Thoracic aorta (tissue), 2 donors: Measurements from ENCODE around the gene MED12L. TPM values are rescaled to one million over a fixed set of nuclear protein-coding genes. Genes with fewer than 3 reads are reported as not detected.

Experiments
- ATAC-seq: fragments of 150-250 bp; one replicate; pipeline ENCODE4 v1.8.0; 2017; ENCODE audit warnings: low read depth; ENCODE audit not compliant: insufficient number of reproducible peaks, low FRiP score
- DNase-seq: peaks from one replicate; pipeline ENCODE4 v3.0.0-alpha.2; 2020; ENCODE audit warnings: low spot score
- H3K27ac ChIP-seq, 2 donors: fragments of 200-600 bp; sonication (generic); 1 replicate in 1 of 2; 2 replicates in 1 of 2; pipeline ENCODE4 v1.5.1; 2016; ENCODE audit warnings: mild to moderate bottlenecking in 2 of 2, moderate library complexity in 2 of 2
- H3K27me3 ChIP-seq: fragments of 200-600 bp; sonication (generic); replicated peaks from 2 replicates; pipeline ENCODE4 v1.6.0; 2016; ENCODE audit warnings: mild to moderate bottlenecking; ENCODE audit not compliant: insufficient read depth
- H3K36me3 ChIP-seq: fragments of 200-600 bp; sonication (generic); one replicate; pipeline ENCODE4 v1.5.1; 2016
- H3K4me1 ChIP-seq, 2 donors: fragments of 200-600 bp; sonication (generic); 1 replicate in 1 of 2; 2 replicates in 1 of 2; pipeline versions ENCODE4 v1.5.1 to v1.6.0; 2016; ENCODE audit warnings: low read depth in 2 of 2, mild to moderate bottlenecking in 1 of 2; ENCODE audit not compliant: control insufficient read depth in 1 of 2
- H3K4me3 ChIP-seq: fragments of 200-600 bp; sonication (generic); 2 replicates; pipeline ENCODE4 v1.5.1; 2016; ENCODE audit warnings: mild to moderate bottlenecking
- H3K9me3 ChIP-seq: fragments of 200-600 bp; sonication (generic); 2 replicates; pipeline ENCODE4 v1.5.1; 2016
- CTCF ChIP-seq: fragments of 200-600 bp; sonication (generic); IDR thresholded peaks from one replicate; pipeline ENCODE4 v1.5.1; 2019; ENCODE audit warnings: antibody characterized with exemption
- total RNA-seq, 2 donors: library from RNA; depleted of rRNA; stranded (reverse); fragments of >200 nt; gene quantifications; one replicate each; pipeline versions ENCODE4 v1.1.0 to v1.2.3, GENCODE V29; 2016

MED12L gene
- total RNA-seq, 2 donors from 2014 or later = 0.27 to 2.0 TPM

GRCh38 chr3:151402349-151402748 is 316.9 kb downstream of the MED12L start:
- TF ChIP-seq CTCF = no peak
- H3K9me3 ChIP-seq = no peaks in the 10 kb centered on the region
- no peaks in the 10 kb centered on the region for H3K36me3 ChIP-seq
- no peaks in the 10 kb centered on the region for H3K27me3 ChIP-seq
- DNase-seq (no peak), ATAC-seq (no peak)
- no peak overlapping the region for H3K27ac ChIP-seq
- no peak overlapping the region for H3K4me3 ChIP-seq
- no peaks in the 10 kb centered on the region for H3K4me1 ChIP-seq

DNA sequence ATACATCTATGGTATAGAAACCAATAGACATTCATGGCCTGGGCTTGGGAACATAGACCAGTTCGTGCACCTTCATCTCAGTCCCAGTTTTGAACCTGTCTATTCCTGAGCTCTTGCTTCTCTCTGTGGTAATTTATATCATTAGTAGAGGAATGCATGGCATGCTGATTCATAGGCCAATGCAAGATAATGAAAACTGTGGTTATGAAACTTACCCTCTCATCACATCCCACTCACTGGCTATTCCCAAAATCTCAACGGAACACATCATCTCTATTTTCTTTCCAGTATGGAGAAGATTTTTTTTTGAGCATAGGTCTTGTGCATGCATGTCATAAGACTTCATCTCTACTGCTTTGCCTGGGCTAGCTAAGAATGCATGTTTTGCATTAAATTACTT is 317.8 kb downstream of the MED12L start:
- DNase-seq (no peak), ATAC-seq (no peak)
- H3K27me3 ChIP-seq = no peaks in the 10 kb centered on the region
- H3K4me3 ChIP-seq = no peak overlapping the region
- TF ChIP-seq CTCF = no peak
- H3K27ac ChIP-seq = no peak overlapping the region
- no peaks in the 10 kb centered on the region for H3K36me3 ChIP-seq
- H3K4me1 ChIP-seq = no peaks in the 10 kb centered on the region
- no peaks in the 10 kb centered on the region for H3K9me3 ChIP-seq

DNA sequence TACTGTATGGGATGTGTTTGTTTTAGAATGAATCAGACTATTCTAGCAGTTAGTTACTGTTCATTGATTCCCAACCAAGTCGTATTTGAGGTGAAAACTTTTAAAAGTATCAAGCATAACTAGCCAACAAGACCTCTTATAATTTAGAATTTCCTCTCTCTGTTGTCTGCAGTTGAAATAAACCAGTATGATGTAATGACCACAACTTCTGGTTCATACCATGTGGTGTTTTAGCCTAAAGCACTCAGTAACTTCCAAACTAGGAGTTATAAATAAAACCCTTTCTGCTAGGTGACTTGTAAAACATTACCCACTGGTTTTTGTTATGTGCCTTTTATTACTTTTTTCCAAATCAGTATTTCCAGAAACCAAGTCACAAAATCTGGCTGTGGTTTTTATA is 318.9 kb downstream of the MED12L start:
- no peak for ATAC-seq
- no peaks in the 10 kb centered on the region for H3K4me1 ChIP-seq
- no peaks in the 10 kb centered on the region for H3K9me3 ChIP-seq
- no peaks in the 10 kb centered on the region for H3K36me3 ChIP-seq
- H3K4me3 ChIP-seq = no peak overlapping the region
- H3K27ac ChIP-seq = no peak overlapping the region
- TF ChIP-seq CTCF = no peak
- no peak for DNase-seq
- no peaks in the 10 kb centered on the region for H3K27me3 ChIP-seq

GRCh38 chr3:151407928-151408327 is 322.5 kb downstream of the MED12L start:
- H3K27me3 ChIP-seq = no peaks in the 10 kb centered on the region

DNA sequence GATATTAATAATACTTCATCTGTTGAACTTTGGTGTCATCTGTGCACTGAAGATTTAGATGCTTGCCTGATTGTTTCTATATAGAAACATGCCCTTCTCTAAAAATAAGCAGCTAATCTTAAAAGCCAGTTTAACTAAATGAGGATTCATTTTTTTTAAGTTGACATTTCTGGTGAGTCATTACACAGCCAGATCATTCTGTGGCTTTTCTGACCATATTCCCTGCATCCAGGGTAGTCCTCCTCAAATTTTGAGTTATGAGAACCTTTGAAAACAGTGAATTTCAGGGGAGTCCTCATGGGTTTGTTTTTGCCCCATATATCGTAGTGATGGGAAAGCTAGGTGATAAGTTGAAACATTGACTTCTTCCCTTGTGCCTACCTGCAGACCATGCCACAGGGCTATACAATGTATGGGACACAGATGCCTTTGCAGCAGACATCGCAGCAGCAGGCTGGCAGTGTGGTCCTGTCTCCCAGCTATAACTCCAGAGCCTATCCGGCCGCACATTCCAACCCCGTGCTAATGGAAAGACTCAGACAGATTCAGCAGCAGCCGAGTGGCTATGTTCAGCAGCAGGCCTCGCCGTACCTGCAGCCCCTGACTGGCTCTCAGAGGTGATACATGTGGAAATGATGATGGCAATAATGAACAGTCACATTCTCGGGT is 325.6 kb downstream of the MED12L start:
- no peaks in the 10 kb centered on the region for H3K9me3 ChIP-seq
- no peak for TF ChIP-seq CTCF
- H3K4me3 ChIP-seq = no peak overlapping the region
- no peaks in the 10 kb centered on the region for H3K27me3 ChIP-seq
- H3K27ac ChIP-seq = no peak overlapping the region
- H3K36me3 ChIP-seq = no peaks in the 10 kb centered on the region
- ATAC-seq (no peak), DNase-seq (no peak)
- H3K4me1 ChIP-seq = no peaks in the 10 kb centered on the region

More at GRCh38 chr3:151407928-151408327, 322.5 kb downstream of the MED12L start:
- Histone ChIP-seq H3K4me1 (no peaks in the 10 kb centered on the region), H3K4me3 (no peak overlapping the region), H3K27ac (no peak overlapping the region), H3K9me3 (no peaks in the 10 kb centered on the region), H3K36me3 (no peaks in the 10 kb centered on the region)
- no peak for TF ChIP-seq CTCF
- no peak for DNase-seq
- no peak for ATAC-seq
